ENCODE results near the gene LCE1B.

GRCh38 chr1:152774875-152775274 is 36.9 kb upstream of the LCE1B start, which contains the start of gene LCE1F:
- no peak for TF ChIP-seq EZH2 (IDR thresholded peaks at IDR 0.05; ENCODE audit: low read length)
- peak; percentile 35 to 50 (median 48) for TF ChIP-seq CTCF (optimal IDR thresholded peaks at IDR 0.05 in 1 of 3, IDR thresholded peaks at IDR 0.05 in 1 of 3, conservative IDR thresholded peaks at IDR 0.05 in 1 of 3; ENCODE audit: extremely low read depth in 1 of 3, insufficient read depth in 2 of 3, low read length in 3 of 3)
